ENCODE data around the gene CDHR5.

DNA sequence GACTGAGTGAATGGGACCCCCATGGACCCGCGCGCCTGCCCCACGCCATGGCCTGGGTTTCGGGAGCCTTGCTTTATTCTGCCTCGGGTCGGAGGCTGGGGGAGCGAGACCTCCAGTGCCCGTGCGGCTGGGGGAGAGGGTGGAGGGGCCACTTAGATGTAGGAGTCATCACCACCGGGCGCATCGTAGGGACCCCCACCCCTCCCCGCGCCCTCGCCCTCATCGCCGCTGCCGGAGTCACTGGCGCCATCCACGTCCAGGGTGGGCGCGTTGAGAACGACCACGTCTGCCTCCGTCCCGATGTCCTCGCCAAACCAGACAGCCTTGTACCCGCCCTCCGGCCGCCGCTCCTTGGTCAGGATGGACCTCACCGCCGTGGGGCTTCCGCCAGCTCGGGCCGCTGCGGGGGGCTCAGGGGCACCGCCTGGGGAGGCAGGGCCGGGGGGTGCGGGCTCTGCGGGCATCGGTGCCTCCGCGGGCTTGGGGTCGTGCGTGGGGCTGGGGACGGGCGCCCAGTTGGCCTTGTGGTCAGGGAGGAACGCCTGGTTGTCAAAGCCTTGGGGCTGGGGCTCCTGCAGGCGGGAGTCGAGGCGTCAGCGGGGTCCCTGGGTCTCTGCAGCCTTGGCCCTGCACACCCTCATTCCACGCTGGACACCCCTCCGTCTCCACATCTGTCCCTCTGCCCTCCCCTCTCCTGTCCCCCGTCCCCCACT is 7.4 kb downstream of the CDHR5 start:
- TF ChIP-seq, protein P1, sequence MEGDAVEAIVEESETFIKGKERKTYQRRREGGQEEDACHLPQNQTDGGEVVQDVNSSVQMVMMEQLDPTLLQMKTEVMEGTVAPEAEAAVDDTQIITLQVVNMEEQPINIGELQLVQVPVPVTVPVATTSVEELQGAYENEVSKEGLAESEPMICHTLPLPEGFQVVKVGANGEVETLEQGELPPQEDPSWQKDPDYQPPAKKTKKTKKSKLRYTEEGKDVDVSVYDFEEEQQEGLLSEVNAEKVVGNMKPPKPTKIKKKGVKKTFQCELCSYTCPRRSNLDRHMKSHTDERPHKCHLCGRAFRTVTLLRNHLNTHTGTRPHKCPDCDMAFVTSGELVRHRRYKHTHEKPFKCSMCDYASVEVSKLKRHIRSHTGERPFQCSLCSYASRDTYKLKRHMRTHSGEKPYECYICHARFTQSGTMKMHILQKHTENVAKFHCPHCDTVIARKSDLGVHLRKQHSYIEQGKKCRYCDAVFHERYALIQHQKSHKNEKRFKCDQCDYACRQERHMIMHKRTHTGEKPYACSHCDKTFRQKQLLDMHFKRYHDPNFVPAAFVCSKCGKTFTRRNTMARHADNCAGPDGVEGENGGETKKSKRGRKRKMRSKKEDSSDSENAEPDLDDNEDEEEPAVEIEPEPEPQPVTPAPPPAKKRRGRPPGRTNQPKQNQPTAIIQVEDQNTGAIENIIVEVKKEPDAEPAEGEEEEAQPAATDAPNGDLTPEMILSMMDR (IDR thresholded peaks at IDR 0.05; ENCODE audit: borderline replicate concordance, extremely low read depth, low read length, poor library complexity, severe bottlenecking) = no peak
- TF ChIP-seq EZH2 (IDR thresholded peaks at IDR 0.05; ENCODE audit: borderline replicate concordance, low read depth, low read length, severe bottlenecking) = no peak
